ENCODE measurements around the gene TMEM163.
"Not testable (repeated sequence)": the region's sequence is repeated elsewhere in the genome, so short reads cannot be mapped to it uniquely, and the experiment has no call there.

TMEM163 gene

GRCh38 chr2:134621939-134622705 lies 96.7 kb downstream of the TMEM163 start:
- DNase-seq (ENCODE audit: low read depth), result no peak

GRCh38 chr2:134619250-134619649 lies 99.5 kb downstream of the TMEM163 start:
- no peak for DNase-seq (ENCODE audit: low read depth)

- not testable (repeated sequence) for DNase-seq (ENCODE audit: low read depth)
Measured at GRCh38 chr2:134615480-134615879, 103.3 kb downstream of the TMEM163 start.

- DNase-seq (ENCODE audit: low read depth), result no peak
Measured at GRCh38 chr2:134611316-134611715, 107.5 kb downstream of the TMEM163 start.

- DNase-seq (ENCODE audit: low read depth), result no peak
Measured at GRCh38 chr2:134610871-134611270, 107.9 kb downstream of the TMEM163 start.

GRCh38 chr2:134609924-134610513 lies 108.8 kb downstream of the TMEM163 start:
- DNase-seq (ENCODE audit: low read depth), result no peak

GRCh38 chr2:134603966-134604365 lies 114.8 kb downstream of the TMEM163 start:
- DNase-seq (ENCODE audit: low read depth), result no peak

GRCh38 chr2:134602666-134603065 lies 116.1 kb downstream of the TMEM163 start:
- no peak for DNase-seq (ENCODE audit: low read depth)

GRCh38 chr2:134601264-134601663 lies 117.5 kb downstream of the TMEM163 start:
- no peak for DNase-seq (ENCODE audit: low read depth)

GRCh38 chr2:134600208-134600607 lies 118.6 kb downstream of the TMEM163 start:
- no peak for DNase-seq (ENCODE audit: low read depth)

GRCh38 chr2:134599236-134599635 lies 119.6 kb downstream of the TMEM163 start:
- DNase-seq (ENCODE audit: low read depth), result no peak

GRCh38 chr2:134594399-134594798 lies 124.4 kb downstream of the TMEM163 start:
- DNase-seq (ENCODE audit: low read depth), result no peak

GRCh38 chr2:134593519-134593918 lies 125.3 kb downstream of the TMEM163 start:
- DNase-seq (ENCODE audit: low read depth), result no peak

- no peak for DNase-seq (ENCODE audit: low read depth)
Measured at GRCh38 chr2:134592377-134592776, 126.4 kb downstream of the TMEM163 start.

- DNase-seq (ENCODE audit: low read depth), result no peak
Measured at GRCh38 chr2:134591526-134591925, 127.3 kb downstream of the TMEM163 start.

- DNase-seq (ENCODE audit: low read depth), result no peak
Measured at GRCh38 chr2:134590679-134591078, 128.1 kb downstream of the TMEM163 start.

GRCh38 chr2:134589171-134590083 lies 129.4 kb downstream of the TMEM163 start:
- not testable (repeated sequence) for DNase-seq (ENCODE audit: low read depth)

- DNase-seq (ENCODE audit: low read depth), result no peak
Measured at GRCh38 chr2:134588556-134588955, 130.2 kb downstream of the TMEM163 start.

- DNase-seq (ENCODE audit: low read depth), result no peak
Measured at GRCh38 chr2:134586326-134586965, 132.4 kb downstream of the TMEM163 start.

- DNase-seq (ENCODE audit: low read depth), result no peak
Measured at GRCh38 chr2:134583997-134584520, 134.7 kb downstream of the TMEM163 start.

- DNase-seq (ENCODE audit: low read depth), result no peak
Measured at GRCh38 chr2:134583462-134583861, 135.3 kb downstream of the TMEM163 start.

GRCh38 chr2:134582547-134582899 lies 136.3 kb downstream of the TMEM163 start:
- DNase-seq (ENCODE audit: low read depth), result no peak

Measured in T-helper 22 cell (primary cell).